Effector memory CD4-positive, alpha-beta T cell (primary cell): ENCODE results near the gene CTSC.
A peak's percentile ranks its signal among the peaks of the same experiment; 100 is the strongest.

ENCODE experiments used
- DNase-seq, 3 donors: peaks; one replicate each; pipeline ENCODE4 v3.0.0-alpha.2; 2020
- H3K27ac ChIP-seq: 2 replicates; pipeline ENCODE4 v1.7.0; 2013; ENCODE audit warnings: mild to moderate bottlenecking, low read length, moderate library complexity; ENCODE audit not compliant: insufficient read depth, poor library complexity, severe bottlenecking
- H3K27me3 ChIP-seq: replicated peaks from 2 replicates; pipeline ENCODE4 v1.7.0; 2013; ENCODE audit warnings: mild to moderate bottlenecking, low read length; ENCODE audit not compliant: insufficient read depth, control insufficient read depth, poor library complexity, severe bottlenecking
- H3K36me3 ChIP-seq: 2 replicates; pipeline ENCODE4 v1.7.0; 2013; ENCODE audit warnings: mild to moderate bottlenecking, low read length, moderate library complexity; ENCODE audit not compliant: control insufficient read depth, insufficient read depth
- H3K4me1 ChIP-seq: 2 replicates; pipeline ENCODE4 v1.7.0; 2013; ENCODE audit warnings: low read length, mild to moderate bottlenecking; ENCODE audit not compliant: control insufficient read depth, insufficient read depth, poor library complexity, severe bottlenecking
- H3K4me3 ChIP-seq: 2 replicates; pipeline ENCODE4 v1.7.0; 2013; ENCODE audit warnings: low read length, low read depth, mild to moderate bottlenecking; ENCODE audit not compliant: insufficient read depth, poor library complexity, severe bottlenecking
- H3K9me3 ChIP-seq: 2 replicates; pipeline ENCODE4 v1.7.0; 2013; ENCODE audit warnings: mild to moderate bottlenecking, low read length, moderate library complexity; ENCODE audit not compliant: control insufficient read depth

CTSC gene

DNA sequence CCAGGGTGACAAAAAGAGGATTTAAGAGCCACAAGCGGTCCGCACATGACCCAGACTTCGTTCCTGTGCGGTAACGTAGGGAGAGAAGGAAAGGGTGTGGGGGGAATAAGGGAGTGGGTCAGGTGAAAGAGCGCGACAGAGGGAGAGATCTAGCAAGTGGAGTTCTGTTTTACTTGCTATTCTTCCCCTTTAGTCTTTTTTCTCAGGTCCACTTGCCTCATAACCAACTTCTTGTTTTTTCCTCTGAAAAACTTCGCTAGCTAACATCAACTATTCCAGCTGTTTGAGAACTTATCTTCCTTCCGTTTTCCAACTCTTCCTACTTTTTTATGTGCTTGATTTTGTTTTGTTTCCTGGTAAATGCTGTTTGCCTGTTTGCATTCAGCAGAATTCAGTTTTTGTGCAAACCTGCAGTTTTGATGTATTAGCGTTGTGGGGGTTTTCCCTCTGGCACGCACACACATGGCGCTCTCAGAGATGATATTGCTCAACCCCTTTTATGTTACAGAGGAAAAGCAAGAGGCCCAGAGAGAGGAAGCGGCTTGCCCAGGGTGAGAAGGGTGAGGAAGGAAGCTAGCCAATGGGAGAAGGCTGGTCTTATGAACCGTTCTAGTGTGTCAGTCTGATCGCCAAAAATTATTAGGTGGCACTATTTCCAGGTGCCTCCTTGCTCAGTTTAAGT lies 592 bp upstream of the CTSC start:
- Histone ChIP-seq H3K27ac (peak overlapping the region; percentile 73), H3K4me1 (peaks cover 15% of the 10 kb centered on the region), H3K4me3 (peak overlapping the region; percentile 87), H3K27me3 (no peaks in the 10 kb centered on the region), H3K36me3 (no peaks in the 10 kb centered on the region), H3K9me3 (no peaks in the 10 kb centered on the region)
- DNase-seq, result peak; percentile 24 to 47 (median 40)

DNA sequence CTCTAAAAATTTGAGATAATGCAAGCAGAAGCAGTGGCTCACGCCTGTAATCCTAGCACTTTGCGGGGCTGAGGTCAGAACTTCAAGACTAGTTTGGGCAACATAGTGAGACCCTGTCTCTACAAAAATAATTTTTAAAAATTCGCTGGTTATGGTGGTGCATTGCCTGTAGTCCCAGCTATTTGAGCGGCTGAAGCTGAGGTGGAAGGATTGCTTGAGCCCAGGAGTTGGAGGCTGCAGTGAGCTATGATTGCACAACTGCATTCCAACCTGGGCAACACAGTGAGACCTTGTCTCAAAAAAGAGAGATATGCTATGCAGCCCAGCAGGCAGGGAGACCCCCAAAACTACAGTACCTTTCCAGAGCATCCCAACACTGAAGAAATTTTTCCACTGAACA lies 2.3 kb downstream of the CTSC start:
- no peak overlapping the region for H3K27ac ChIP-seq
- no peaks in the 10 kb centered on the region for H3K27me3 ChIP-seq
- H3K36me3 ChIP-seq, result peaks cover 10% of the 10 kb centered on the region
- DNase-seq, result no peak
- H3K9me3 ChIP-seq, result no peaks in the 10 kb centered on the region
- peaks cover 15% of the 10 kb centered on the region for H3K4me1 ChIP-seq
- peak overlapping the region; percentile 87 for H3K4me3 ChIP-seq

GRCh38 chr11:88333862-88334261 lies 3.7 kb downstream of the CTSC start:
- peaks cover 10% of the 10 kb centered on the region for H3K36me3 ChIP-seq
- no peak overlapping the region for H3K4me3 ChIP-seq
- no peaks in the 10 kb centered on the region for H3K27me3 ChIP-seq
- peaks cover 15% of the 10 kb centered on the region for H3K4me1 ChIP-seq
- no peak overlapping the region for H3K27ac ChIP-seq
- no peaks in the 10 kb centered on the region for H3K9me3 ChIP-seq
- no peak for DNase-seq

- H3K4me1 ChIP-seq, result peaks cover 10% of the 10 kb centered on the region
- H3K9me3 ChIP-seq, result no peaks in the 10 kb centered on the region
- DNase-seq, result no peak
- no peak overlapping the region for H3K27ac ChIP-seq
- peaks cover 10% of the 10 kb centered on the region for H3K36me3 ChIP-seq
- no peaks in the 10 kb centered on the region for H3K27me3 ChIP-seq
- H3K4me3 ChIP-seq, result no peak overlapping the region
These were observed 4.7 kb downstream of the CTSC start for GRCh38 chr11:88332851-88333250.

GRCh38 chr11:88330826-88331428 lies 6.6 kb downstream of the CTSC start:
- peaks cover 10% of the 10 kb centered on the region for H3K36me3 ChIP-seq
- H3K4me3 ChIP-seq, result no peak overlapping the region
- no peak overlapping the region for H3K27ac ChIP-seq
- no peak for DNase-seq
- H3K4me1 ChIP-seq, result peaks cover 15% of the 10 kb centered on the region
- no peaks in the 10 kb centered on the region for H3K9me3 ChIP-seq
- no peaks in the 10 kb centered on the region for H3K27me3 ChIP-seq

DNA sequence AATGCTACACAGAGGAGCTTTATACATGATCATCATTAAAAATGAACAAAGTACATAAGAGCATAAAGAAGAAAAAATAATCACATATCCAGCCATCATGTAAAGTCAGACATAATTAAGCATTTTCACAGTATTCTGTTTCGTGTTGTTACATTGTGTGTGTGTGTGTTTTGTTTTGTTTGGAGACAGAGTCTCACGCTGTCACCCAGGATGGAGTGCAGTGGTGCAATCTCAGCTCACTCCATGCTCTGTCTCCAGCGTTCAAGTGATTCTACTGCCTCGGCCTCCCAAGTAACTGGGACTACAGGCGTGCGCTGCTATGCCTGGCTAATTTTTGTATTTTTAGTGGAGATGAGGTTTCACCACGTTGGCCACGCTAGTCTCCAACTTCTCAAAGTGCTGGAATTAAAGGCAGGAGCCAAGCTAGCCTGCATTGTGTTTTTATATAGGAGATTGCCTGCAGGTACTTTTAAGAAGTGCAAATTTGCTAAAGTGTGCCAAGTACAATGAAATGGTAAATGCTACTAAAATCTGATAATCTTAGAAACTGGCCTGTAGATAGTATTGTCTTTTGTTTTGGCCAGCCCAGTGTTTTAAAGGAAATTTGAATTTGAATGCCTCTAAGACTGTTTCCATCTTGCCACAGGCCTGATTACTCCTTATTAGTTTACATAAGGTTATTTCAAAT lies 7.8 kb downstream of the CTSC start:
- Histone ChIP-seq H3K4me1 (peaks cover 20% of the 10 kb centered on the region), H3K27ac (no peak overlapping the region), H3K9me3 (no peaks in the 10 kb centered on the region), H3K27me3 (no peaks in the 10 kb centered on the region), H3K4me3 (no peak overlapping the region), H3K36me3 (peaks cover 10% of the 10 kb centered on the region)
- no peak for DNase-seq

DNA sequence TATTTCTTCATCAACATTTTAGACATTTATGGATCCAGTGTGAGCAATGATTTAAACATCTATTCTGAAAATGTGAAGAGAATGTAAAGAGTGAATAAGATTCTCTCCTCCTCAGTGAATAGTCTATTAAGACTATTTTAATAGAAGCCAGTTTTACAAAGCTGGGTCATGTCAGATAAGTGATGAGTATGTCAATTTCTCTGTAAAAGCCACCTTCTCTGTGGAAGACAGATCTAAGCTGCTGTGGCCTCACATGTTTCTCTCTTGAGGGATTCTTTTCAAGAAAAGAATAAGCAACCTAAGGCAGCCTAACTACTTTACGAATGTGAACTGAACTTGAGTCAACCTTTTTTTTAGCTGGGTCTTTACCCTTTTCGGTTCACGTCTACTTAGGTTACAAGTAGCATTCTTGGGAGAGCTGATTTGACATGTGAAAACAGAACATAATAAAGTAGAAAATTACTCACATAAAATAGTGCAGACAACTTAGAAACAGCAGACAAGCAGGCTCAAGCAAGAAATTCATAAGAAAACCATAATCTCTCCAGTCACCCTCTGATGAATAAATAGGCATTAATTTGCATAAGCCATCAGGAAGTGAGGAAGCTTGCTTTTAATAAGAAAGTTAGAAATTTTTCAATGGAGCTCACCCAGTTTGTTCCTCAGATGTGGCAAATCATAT lies 9.9 kb downstream of the CTSC start:
- Histone ChIP-seq H3K9me3 (no peaks in the 10 kb centered on the region), H3K4me1 (peaks cover 15% of the 10 kb centered on the region), H3K36me3 (peaks cover 5% of the 10 kb centered on the region), H3K27ac (no peak overlapping the region), H3K27me3 (no peaks in the 10 kb centered on the region), H3K4me3 (no peak overlapping the region)
- DNase-seq, result no peak

GRCh38 chr11:88327061-88327460 lies 10.5 kb downstream of the CTSC start:
- DNase-seq, result no peak
- peaks cover 15% of the 10 kb centered on the region for H3K4me1 ChIP-seq
- peaks cover 3% of the 10 kb centered on the region for H3K36me3 ChIP-seq
- no peaks in the 10 kb centered on the region for H3K9me3 ChIP-seq
- H3K27ac ChIP-seq, result no peak overlapping the region
- no peak overlapping the region for H3K4me3 ChIP-seq
- no peaks in the 10 kb centered on the region for H3K27me3 ChIP-seq

GRCh38 chr11:88326099-88326498 lies 11.4 kb downstream of the CTSC start:
- no peak overlapping the region for H3K4me3 ChIP-seq
- H3K4me1 ChIP-seq, result peaks cover 15% of the 10 kb centered on the region
- H3K27ac ChIP-seq, result no peak overlapping the region
- DNase-seq, result no peak
- H3K36me3 ChIP-seq, result peaks cover 4% of the 10 kb centered on the region
- H3K9me3 ChIP-seq, result no peaks in the 10 kb centered on the region
- H3K27me3 ChIP-seq, result no peaks in the 10 kb centered on the region
